Posterior vena cava (tissue), 2 donors: Measurements from ENCODE around the gene P4HTM. TPM values are rescaled to one million over a fixed set of nuclear protein-coding genes. Genes with fewer than 3 reads are reported as not detected.

Experiments used
- DNase-seq: peaks from one replicate; pipeline ENCODE4 v3.0.0-alpha.2; 2020; ENCODE audit warnings: low spot score
- intact Hi-C, 2 donors: fragments of 100-400 bp; cut with DNase I; formaldehyde crosslinking; loops; one replicate each; pipeline versions ENCODE4 v1.14.1 to v1.14.2; 2022 to 2023
- total RNA-seq, 2 donors: library from RNA; stranded (reverse); fragmentation: NEBNext Ultra II Directional; extraction: Animal tissue kit (Norgen Biotek cat#: 25700); gene quantifications; one replicate each; pipeline ENCODE4 v1.2.1, GENCODE V29; 2021
- donor health status: DM: yes; HTN: yes; CAD: no.
- donor health status: DM: yes; HTN: yes; CAD: no.

Gene P4HTM
- total RNA-seq, 2 donors from 2014 or later: 16.4 to 26.1 TPM

GRCh38 chr3:48982016-48982415 is 8.0 kb upstream of the P4HTM start:
- intact Hi-C loops: no loop called here
- DNase-seq: no peak

DNA sequence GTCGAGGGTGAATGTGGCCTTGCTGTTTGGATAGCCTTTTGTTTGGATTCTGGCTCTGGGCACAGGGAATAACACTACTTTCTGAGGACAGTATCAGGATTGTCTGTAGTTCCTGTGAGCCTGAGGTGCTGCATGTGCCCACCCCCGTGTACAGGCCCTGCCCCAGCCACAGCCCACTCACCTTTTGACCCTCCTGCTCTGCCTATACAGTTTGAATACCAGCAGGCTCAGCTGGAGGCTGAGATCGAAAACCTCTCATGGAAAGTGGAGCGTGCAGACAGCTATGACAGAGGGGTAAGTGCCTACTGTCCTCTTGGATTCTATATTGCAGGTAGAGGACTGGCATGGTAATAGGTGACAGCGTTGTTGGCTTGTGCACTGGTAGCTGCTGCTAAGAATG is 7.4 kb upstream of the P4HTM start:
- intact Hi-C loops: no loop called here
- no peak for DNase-seq

GRCh38 chr3:48983096-48983495 is 6.9 kb upstream of the P4HTM start:
- intact Hi-C loops: no loop called here
- no peak for DNase-seq

DNA sequence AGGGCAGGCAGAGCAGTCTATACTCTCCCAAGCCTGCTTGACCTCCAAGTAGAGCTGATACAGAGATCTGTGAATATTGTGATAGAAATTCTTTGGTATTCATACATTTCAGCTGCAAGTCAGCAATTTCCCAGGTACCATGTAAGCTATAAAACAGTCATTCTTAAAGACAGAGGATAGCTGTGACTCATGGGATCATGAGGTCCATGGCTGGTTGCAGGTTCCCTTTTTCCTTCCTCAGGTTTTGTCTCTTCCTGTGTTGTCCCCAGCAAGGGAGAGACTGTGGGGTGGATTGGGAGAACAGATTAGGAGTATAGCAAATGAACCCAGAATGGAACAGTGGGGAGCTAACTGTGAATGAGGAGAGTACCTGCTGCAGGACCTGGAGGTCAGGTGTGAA is 5.4 kb upstream of the P4HTM start:
- no peak for DNase-seq
- intact Hi-C loops: no loop called here

DNA sequence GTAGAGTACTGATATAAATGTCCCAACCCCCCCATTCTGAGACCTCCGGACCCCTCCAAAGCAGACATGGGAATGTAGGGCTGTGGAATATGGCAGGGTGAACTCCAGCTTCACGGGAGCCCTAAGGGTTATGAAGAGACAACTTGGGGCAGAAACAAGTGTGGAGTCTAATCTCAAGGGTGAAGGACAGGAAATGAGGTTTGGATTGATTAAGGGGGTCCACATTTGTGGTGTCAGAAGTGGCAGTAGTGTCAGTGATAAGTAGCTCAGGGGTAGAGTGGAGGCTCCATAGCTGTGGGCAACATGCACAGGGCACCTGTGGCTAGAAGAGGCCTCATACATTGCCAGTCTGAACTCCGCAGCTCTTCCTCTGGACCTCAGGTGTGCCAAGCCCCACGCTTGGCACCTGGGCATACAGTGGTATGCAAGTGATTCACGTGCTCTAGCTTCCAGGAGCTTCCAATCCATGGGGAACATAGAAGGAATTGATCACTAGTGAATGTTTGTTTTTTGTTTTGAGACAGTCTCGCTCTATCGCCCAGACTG is 4.1 kb upstream of the P4HTM start:
- intact Hi-C loops: no loop called here
- DNase-seq: no peak

GRCh38 chr3:48989126-48989795 is 780 bp upstream of the P4HTM start:
- DNase-seq: no peak
- intact Hi-C loops: no loop called here

DNA sequence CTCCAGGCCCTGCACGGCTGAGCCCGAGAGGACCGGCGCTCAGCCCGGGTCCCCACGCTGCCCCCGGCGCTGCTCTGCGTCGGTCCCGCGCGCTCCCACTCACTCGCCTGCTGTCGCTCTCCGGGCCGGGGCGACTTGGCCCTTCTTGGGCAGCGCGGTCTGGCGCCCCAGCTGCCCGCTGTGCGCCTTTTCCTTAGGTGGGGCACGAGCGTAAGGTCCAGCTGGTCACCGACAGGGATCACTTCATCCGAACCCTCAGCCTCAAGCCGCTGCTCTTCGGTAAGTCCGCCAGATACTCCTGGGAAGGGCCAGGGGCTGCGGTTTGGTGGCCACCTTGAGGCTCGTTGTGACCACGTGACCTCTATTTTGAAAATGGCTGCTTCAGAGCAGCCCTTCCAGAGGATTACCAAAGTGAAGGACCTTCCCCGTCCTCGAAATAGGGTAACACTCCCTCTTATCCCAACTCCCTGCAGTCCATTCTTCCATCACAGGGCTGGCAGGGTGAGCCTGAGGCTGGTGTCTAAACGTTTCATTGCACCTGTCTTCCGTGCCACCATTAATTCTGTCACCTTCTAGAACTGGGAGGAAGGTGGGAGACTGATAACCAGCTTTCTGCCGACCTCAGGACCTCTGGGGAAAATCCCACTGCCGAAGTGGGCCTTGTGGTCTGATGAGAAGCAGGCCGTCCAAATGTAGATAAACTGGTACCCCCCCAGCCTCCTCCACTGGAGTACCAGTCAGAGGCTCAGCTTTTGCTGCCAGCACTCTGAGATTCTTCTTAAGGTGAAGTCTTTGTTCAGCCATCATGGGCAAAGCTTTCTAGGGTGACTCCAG is 812 bp downstream of the P4HTM start:
- DNase-seq: no peak
- intact Hi-C loops: no loop called here

DNA sequence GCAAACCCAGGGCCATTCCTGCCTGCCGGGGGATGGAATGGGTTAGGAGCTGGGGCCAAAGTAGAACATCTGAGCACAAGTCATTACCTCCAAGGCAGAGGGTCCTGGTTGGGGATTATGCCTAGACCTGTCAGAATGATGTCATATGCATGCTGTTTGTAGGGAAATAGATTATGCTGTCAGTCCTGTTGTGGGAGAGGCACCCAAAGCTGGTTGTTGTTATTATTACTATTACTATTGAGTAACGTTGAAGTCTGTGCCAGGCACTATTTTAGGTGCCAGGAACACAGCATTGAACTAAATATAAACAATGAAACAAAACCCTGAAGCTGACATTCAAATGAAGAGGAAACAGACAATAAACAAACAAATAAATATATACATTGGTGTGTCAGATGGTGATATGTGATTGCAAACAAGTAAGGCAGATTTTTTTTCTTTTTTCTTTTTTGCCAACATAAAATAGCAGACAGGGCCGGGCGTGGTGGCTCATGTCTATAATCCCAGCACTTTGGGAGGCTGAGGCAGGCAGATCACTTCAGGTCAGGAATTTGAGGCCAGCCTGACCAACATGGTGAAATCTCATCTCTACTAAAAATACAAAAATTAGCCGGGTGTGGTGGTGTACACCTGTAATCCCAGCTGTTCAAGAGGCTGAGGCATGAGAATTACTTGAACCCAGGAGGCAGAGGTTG is 2.0 kb downstream of the P4HTM start:
- intact Hi-C loops: no loop called here
- DNase-seq: no peak

DNA sequence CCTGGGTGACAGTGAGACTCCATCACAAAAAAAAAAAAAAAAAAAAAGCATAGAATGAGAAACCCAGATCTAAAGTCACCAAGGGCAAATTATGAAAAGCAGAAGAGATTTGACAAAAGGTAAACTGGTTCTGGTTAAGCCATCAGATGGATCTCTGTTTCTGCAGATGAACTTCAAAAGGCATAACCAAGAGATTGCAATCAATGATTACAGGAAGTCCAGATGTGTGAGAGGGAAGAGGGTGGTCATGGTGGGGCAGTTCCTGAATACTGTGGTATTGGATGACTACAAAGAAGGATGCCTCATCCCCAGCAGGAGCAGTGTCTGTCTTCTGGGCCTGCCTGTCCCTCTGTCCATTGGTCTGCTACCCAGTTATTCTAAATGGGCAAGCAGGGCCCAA is 3.8 kb downstream of the P4HTM start:
- DNase-seq: no peak
- intact Hi-C loops: no loop called here

DNA sequence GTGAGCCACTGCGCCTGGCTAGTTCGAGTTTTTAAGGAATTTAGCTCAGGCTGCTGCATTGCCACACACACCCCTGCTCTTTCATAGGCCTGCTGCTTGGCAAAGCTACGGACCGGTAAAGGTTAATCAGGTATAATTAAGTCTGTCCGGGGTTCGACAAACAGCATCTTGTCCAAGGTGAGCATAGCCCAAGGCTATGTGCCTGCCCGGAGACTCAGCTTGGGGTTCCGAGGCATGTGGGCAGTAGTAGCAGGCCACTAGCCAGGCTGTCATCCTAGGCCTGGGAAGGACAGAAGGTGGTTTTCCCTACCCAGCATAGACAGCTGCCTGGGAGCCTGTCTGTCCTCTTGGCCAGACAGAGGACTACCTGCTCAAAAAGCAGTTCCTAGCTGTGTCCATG is 6.6 kb downstream of the P4HTM start:
- no peak for DNase-seq
- intact Hi-C loops: no loop called here

DNA sequence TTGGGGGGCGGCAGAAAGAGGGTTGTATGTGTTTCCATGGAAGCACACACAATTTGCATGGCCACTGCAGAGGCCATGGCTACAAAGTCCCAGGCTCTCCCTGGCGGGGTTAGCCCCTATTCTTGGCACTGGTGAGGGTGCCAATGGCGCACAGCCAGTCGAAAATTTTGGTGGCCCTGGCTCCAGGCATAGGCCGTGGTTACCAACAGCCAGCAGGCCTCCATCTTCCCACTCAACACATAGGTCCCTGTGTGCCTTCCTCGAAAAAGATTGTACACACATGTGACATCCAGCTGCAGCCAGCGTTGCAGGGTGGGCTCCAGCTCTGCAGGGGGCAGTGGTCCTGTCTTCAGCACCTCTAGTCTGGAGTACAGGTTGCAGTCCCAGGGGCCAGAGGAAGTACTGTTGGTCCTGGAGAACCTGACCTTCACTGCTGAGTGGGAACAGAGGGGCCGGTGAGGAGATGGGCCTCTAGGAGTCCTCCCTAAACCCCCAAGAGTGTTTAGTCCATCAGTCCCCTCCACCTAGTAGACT is 7.1 kb downstream of the P4HTM start:
- intact Hi-C loops: no loop called here
- DNase-seq: no peak

- DNase-seq: no peak
- intact Hi-C loops: no loop called here
Observed at GRCh38 chr3:48997714-48998637, 7.9 kb downstream of the P4HTM start.

GRCh38 chr3:48999085-48999858 is 9.2 kb downstream of the P4HTM start:
- DNase-seq: no peak
- intact Hi-C loops: no loop called here

GRCh38 chr3:49001155-49001554 is 11.1 kb downstream of the P4HTM start:
- intact Hi-C loops: loop anchor here in 1 of 2 donors (5.0 kb wide), 1 partner anchor 101 kb away; the partner anchor contains the start of gene QARS1
- DNase-seq: no peak

DNA sequence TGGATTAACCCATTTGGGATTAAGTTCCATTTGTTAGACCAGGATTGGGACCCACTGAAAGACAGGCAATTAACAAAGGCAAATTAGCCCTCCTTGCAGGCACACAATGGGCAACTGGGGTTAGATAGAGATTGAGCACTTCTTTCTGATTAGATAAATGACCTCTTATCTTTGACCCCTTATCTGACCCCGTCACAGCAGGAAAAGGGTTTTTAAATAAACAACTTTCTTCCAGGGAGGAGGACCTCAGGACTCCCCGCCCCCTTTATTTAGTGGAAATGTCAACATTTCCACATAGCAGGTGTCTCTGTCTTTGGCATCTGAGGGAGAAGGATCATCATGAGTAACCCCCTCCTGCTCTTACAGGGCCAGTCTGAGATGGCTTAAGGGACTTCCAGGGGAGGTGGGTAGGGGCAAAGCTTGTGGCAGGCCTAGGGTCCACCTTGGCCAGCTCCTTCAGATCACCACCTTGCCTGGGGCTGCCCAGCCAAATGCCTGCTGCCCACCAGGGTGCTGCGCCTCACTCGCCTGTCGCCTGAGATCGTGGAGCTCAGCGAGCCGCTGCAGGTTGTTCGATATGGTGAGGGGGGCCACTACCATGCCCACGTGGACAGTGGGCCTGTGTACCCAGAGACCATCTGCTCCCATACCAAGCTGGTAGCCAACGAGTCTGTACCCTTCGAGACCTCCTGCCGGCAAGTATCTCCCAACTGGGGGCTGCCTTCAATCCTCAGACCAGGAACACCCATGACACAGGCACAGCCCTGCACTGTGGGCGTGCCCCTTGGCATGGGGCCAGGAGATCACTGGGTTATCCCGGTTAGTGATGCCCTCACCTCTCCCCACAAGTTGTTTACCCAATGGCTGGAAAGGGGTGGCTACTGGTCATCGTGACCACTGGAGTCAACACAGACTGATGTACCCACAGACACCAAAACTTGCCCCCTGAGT is 14.6 kb downstream of the P4HTM start:
- intact Hi-C loops: loop anchor here in 1 of 2 donors (5.0 kb wide), 1 partner anchor 98 kb away; the partner anchor contains the start of gene QARS1
- no peak for DNase-seq

- DNase-seq: no peak
- intact Hi-C loops: no loop called here
Observed at GRCh38 chr3:49005303-49005680, 15.3 kb downstream of the P4HTM start.

DNA sequence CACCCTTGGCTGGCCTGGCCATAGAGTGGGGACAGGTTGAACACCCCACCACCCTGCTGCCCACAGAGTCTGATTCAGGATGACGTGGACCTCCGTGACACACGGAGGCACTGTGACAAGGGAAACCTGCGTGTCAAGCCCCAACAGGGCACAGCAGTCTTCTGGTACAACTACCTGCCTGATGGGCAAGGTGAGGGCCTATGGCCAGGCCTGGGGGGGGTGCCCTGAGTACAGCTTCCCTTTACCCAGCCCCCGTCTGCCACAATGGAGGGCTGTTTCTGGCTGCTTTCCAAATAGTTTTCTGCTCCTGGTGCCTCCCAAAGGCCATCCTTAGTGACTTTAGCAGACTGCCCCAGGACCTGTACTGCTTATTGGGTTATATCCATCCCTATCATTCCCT is 16.0 kb downstream of the P4HTM start:
- DNase-seq: no peak
- intact Hi-C loops: no loop called here
